Measurements from ENCODE around the gene CMIP. TPM values are rescaled to one million over a fixed set of nuclear protein-coding genes. Genes with fewer than 3 reads are reported as not detected.

CMIP gene
- polyA plus RNA-seq, 1 donor, result 44.3 TPM

DNA sequence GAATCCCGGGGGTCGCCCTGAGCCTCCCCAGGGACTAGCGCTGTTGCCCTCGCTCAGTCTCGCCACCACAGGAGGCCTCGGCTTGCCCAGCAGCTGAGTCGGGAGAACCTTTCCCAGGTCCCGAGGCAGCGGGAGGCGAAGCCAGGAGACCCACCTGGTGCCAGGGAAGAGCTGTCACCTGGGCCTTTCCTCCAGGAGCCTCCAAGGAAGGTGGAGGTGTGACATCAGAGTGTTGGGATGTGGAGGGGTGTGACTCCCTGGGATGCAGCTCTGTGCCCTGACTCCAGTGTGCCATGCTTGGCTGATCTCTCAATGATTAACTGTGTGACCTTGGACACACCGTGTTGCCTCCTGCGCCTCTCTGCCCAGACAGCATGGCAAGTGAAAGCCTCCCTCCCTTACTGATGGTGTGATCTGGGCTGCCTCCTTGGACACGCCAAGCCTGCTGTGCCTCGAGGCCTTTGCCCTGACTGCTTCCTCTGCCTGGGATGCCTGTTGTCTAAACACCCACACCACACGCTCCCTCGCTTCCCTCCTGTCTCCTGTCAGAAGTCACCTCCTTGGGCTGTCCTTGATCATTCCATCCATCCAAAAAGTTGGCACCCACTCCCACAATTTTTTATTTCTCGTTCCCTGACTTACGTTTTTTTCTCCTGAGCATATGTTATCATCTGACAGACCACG is 88.0 kb downstream of the CMIP start:
- DNase-seq, result peak; percentile 81

DNA sequence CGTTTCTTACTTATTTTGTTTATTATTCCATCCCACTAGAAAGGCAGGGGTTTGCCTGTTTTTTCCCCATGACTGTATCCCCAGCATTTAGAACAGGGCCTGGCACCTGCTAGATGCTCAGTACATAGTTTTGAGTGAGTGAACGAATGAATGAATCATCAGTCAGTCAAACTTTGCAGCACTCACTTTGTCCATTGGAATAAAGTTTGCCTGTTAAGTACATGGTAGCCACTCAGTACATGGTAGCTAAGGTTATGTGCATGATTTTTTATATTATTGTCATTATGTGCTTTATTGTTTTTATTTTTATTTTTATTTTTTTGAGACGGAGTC is 88.5 kb downstream of the CMIP start:
- DNase-seq, result no peak

DNA sequence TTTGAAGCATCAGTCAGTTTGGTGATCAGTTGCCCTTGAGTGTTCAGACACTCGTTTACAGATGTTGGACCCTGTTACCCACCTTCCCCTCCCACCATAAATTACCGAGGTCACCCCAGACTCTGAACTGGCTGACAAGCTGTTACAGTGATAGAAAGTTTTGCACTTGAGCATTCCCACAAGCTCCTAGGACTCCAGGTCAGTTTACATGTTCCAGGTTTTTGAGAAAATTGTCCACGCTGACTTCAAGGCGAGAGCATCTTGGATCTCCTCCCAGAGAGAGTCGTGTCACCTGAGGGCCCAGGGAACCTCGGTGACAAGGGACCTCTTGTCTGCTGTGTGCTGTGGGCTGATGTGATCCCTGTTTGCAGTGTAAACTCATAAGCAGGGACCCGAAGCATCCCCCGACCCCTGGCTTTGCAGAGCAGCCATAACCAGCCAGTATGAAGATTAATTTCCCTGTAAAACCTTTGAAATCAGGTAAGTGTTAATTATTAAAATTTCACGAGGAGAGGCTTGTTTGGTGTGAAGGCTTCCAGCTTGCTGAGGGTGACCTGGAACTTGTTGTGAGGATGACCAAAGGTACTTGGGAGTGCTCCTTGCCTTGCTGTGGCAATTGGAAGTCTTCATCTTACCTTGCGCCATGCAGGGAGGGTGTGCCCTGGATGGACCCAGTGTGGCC is 91.2 kb downstream of the CMIP start:
- no peak for DNase-seq

DNA sequence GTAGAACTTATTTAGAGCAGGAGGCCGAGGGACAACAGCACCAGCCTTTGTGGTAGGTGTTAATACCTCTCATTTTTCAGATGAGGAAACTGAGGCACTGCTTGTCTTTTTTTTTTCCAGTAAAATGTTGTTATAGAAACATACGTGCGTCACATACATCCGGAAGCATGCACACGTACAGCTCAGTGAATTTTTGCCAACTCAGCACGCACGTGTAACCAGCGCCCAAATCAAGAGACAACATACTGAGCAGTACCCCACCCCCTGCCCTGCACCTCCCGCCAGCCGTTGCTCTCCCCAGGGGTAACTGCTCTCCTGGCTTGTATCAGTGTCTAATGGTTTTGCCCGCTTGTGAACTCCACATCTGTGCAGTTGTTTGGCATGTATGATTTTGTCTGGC is 92.0 kb downstream of the CMIP start:
- no peak for DNase-seq

GRCh38 chr16:81537721-81538561 is 93.3 kb downstream of the CMIP start:
- DNase-seq, result no peak

GRCh38 chr16:81539009-81539758 is 94.6 kb downstream of the CMIP start:
- DNase-seq, result no peak

- no peak for DNase-seq
Measured at GRCh38 chr16:81539759-81540472, 95.3 kb downstream of the CMIP start.

DNA sequence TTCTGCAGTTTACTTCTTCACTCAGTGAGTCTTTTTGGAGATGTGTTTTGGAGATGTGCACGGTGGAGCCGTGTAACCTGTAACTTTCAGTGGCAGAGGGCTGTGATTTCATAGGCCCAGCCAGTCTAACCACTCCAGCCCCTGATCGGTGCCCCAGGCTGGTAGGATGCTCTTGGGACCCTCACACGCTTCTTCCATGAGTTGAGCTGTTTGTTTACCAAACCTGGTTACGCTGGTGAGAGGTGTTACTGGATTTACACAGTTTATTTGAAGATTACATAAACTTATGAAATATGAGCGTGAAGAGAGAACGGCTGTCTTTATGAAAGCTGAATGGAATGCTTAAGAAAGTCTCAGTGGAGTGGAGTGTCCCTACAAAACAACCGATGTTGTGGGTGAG is 96.7 kb downstream of the CMIP start:
- DNase-seq, result no peak

DNA sequence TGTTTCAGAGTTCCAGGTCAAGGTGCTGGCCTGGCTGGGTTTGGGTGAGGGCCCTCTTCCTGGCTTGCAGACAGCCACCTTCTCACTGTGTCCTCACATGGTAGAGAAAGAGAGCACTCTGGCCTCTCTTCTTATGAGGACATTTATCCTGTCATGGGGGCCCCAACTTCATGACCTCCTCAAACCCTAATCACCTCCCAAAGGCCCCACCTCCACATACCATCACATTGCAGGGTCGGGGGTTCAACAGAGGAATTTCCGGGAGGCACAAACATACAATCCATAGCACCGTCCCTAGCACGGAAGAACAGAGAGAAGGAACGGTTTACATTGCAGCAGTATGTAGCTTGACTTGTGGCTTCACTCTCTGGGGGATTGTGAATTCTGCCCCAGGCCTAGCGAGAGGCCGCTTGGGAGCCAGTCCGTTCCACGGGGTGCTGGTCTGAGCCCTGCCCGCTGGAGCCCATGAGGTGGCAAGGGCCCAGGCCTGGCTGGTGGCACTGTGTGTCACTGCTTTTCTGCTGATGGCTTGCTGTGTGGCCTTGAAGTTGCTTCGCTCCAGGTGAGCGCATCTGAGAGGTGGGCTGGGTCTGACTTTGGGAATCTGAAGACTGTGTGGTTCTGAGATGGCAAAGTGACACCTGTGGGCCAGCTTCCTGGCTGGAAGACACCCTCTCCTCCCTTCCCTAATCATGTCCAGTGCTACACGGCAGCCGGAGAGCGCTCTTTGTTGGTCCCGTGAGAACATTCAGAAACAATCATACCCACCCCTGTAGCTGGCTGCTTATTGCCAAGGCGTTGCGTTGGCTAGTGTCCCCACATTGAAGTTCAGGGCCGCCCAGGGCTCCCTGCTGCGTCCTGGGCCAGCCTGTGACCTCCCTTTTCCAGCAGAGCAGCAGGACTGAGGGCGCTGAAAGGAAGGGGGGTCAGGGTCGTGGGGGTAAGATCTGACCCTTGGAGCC is 98.3 kb downstream of the CMIP start:
- no peak for DNase-seq

- DNase-seq, result no peak
Measured at GRCh38 chr16:81543571-81543970, 99.0 kb downstream of the CMIP start.

DNA sequence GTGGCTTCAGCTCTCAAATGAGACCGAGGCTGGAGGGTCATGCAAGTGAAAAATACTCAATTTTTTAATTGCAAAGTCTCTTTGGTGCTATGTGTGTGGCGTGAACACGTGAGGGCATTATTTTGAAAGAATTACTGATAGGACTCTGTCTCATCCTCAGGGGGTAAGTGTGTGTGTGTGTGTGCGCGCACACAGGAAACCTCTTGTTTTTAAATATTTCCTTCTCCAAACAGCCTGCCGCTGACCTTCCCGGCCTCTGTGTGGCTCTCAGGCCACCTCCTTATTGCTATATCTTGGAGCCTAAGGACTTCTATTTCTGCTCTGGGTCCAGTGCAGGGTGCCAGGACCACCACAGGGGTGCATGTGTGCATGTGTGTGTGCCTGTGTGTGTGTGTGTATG is 99.7 kb downstream of the CMIP start:
- DNase-seq, result no peak

DNA sequence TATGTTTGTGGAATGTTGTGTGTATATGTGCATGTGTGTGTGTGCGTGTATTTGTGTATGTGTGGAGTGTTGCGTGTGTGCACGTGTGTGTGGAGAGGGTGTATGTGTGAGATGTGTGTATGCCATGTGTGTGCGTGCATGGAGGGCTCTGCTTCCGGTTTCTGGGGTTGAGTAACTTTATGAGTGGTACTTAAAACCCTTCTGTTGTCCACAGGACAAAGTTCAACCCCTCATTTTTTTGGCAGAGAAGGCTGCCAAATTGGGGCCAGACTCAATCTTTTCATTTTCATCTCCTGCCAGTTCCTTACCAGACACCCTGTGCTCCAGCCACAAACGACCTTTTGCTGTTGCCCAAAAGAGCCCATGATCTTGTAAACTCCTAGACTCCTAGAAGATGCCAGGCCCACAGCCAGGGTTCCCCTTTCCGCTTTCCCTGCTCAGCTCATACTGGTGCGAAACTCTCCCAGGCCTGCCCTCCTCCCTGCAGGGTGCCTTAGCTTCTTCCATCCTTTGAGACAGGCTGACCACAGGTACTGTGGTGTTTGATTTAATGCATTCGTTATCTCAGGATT is 100.2 kb downstream of the CMIP start:
- DNase-seq, result no peak

GRCh38 chr16:81545470-81546250 is 101.1 kb downstream of the CMIP start:
- DNase-seq, result no peak

DNA sequence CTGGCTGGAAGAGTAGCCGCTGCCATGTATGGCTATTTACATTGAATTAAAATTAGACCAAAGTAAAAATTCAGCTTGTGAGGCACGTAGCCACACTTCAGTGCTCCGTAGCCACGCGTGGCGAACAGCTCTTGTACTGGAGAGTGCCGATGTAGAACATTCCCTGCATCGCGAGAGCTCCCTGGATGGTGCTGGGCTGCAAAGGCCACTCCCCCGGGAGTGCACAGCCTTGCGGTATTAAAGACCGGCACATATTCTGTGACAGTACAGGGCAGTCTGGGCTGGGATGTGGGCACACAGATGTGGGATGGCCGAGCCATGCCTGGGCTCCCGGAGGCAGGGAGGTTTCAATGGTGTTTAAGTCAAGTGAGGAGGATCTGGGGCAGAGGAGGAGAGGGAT is 102.2 kb downstream of the CMIP start:
- DNase-seq, result peak; percentile 58

GRCh38 chr16:81547194-81547938 is 102.8 kb downstream of the CMIP start:
- no peak for DNase-seq

DNA sequence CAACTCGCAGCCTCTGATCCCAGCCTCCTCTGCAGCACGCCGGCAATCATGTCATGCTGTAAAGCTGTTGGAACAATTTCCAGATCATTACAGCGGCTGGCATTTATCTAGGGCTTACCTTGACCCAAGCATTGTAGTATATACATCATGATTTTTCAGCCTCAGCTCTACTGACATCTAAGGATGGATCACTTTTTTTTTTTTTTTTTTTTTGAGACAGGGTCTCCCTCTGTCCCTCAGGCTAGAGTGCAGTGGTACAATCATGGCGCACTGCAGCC is 103.3 kb downstream of the CMIP start:
- no peak for DNase-seq

DNA sequence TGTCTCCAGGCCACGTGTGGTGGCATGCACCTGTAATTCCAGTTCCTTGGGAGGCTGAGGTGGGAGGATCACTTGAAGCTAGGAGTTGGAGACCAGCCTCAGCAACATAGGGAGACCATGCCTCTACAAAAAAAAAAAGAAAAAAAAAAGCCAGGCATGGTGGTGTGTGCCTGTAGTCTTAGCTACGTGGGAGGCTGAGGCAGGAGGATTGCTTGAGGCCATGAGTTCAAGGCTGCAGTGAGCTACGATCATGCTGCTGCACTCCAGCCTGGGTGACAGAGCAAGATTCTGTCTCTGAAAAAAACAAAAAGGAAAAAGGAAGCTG is 103.9 kb downstream of the CMIP start:
- no peak for DNase-seq

DNA sequence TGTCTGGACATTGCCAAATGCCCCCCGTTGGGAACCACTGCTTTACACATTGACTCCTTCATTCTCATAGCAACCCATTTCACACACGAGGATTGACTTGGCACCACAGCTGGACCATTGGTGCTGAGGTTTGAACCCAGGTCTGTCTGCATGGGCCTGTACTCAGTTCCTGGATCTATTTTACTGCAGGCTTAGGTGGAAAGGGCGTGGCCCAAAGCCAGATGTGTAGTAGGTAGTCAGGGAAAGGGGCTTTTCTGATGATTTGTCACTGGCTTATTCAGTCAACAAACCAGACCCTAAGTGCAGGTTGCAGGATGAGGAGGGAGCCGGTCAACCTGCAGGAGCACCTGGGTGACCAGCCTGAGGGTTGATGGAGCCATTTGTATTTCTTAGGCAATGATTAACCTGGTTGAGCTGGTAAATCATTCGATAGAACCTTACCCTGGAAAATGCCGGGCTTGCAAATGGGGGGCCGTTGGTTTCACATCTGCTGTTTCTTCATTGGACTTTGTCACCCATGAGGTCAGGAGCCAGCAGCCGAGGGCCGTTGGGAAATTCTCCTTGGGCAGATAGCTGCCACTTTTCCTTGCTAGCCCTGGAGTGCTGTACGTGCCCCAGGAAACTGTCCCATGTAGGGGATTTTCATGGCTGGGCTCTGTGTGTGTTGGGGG is 104.4 kb downstream of the CMIP start:
- DNase-seq, result peak; percentile 64
